ENCODE measurements around the gene C22orf23. TPM values are rescaled to one million over a fixed set of nuclear protein-coding genes. Genes with fewer than 3 reads are reported as not detected.
"Not testable (repeated sequence)": the region's sequence is repeated elsewhere in the genome, so short reads cannot be mapped to it uniquely, and the experiment has no call there.

C22orf23 gene
- total RNA-seq, 4 donors from 2014 or later: 0.56 TPM; not detected in 3

GRCh38 chr22:37982151-37982785 is 28.9 kb upstream of the C22orf23 start:
- TF ChIP-seq CTCF (IDR thresholded peaks at IDR 0.05): no peak
- ATAC-seq (ENCODE audit: low FRiP score) (no peak), DNase-seq (ENCODE audit: low spot score) (no peak)

- no peak for ATAC-seq (ENCODE audit: low FRiP score)
- no peak for TF ChIP-seq CTCF (IDR thresholded peaks at IDR 0.05)
Measured at GRCh38 chr22:37981282-37982011, 28.0 kb upstream of the C22orf23 start.

DNA sequence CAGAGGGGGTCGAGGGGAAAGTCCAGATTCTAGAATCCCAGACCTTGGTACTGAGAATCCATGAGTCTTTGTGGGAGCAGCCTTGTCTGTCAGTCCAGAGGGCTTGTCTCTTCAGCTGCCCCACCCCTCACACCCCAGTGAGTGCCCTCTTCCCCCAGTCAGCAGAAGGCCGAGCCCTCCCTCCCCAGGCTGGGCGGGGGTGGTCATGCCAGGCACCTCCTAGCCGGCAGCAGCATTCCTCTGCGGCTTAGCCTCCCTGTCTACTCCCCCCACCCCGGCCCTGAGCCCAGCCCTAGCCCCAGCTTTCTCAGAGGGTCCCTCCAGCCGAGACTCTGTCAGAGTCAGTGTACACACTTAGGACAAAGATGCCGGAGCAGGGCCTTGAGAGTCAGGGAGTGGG is 26.4 kb upstream of the C22orf23 start:
- no peak for TF ChIP-seq CTCF (IDR thresholded peaks at IDR 0.05)
- ATAC-seq (ENCODE audit: low FRiP score) (no peak), DNase-seq (ENCODE audit: low spot score) (no peak)

More at GRCh38 chr22:37981282-37982011, 28.0 kb upstream of the C22orf23 start:
- DNase-seq (ENCODE audit: low spot score): no peak

DNA sequence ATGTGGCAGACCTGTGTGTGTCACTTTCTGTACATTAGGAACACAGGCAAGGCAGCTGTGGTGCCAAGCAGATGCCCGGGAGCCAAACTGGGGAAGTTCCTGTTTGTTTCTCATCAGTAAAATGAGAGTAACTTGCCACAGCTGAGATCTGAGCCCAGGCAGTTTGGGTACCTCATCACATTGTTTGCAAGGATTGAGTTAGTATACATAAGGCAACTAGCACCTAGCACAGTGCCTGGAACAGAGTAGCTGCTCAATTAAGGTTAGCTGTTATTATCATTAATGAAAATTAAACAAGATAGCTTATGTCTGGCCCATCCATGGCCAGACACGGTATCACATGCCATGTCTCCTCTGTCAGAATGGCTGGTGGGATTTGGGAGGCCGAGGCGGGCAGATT is 23.1 kb upstream of the C22orf23 start:
- ATAC-seq (ENCODE audit: low FRiP score): no peak
- no peak for TF ChIP-seq CTCF (IDR thresholded peaks at IDR 0.05)
- no peak for DNase-seq (ENCODE audit: low spot score)

- not testable (repeated sequence) for DNase-seq (ENCODE audit: low spot score); ATAC-seq (ENCODE audit: low FRiP score)
Measured at GRCh38 chr22:37976022-37976421, 22.6 kb upstream of the C22orf23 start.

- TF ChIP-seq CTCF (IDR thresholded peaks at IDR 0.05): no peak
- no peak for DNase-seq (ENCODE audit: low spot score)
- no peak for ATAC-seq (ENCODE audit: low FRiP score)
Measured at GRCh38 chr22:37975153-37975552, 21.8 kb upstream of the C22orf23 start.

DNA sequence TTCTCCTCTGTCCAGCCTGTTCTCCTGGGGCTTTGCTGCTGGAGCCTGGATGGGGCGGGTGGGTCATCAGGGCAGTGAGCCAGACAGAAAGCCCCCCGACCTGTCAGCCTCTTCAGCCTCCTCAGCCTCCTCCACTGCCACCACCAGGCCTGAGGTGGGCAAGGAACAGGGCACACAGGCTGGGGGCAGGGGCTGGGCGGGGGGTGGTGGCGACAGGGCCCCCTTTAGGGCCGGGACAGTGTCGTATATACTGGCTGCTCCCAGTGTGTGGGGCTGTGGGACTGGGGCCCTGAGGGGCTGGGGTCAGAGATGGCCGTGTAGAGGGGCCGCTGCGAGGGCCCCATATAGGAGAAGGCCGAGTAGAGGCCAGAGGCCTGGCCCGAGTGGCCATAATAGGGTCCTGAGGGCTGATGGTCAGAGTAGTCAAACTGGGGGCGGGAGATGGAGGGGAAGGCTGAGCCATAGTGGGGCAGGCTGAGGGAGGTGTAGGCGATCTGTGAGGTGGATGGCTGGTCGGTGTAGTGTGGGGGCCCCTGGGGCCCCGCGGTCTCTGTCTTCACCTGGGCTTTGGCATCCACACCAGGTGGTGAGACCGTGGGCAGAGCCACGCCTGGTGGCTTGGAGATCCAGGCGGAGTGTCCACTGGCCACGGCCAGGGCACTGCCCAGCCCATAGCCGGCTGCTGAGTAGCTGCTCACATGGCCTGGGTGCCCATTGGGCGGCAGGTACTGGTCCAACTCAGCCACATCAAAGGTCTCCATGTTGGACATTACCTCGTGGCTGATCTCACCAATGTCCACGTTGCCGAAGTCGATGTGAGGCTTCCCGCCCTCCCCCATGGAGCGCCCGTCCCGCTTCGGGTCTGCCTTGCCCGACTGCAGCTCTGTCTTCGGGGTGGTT is 20.1 kb upstream of the C22orf23 start:
- TF ChIP-seq CTCF (IDR thresholded peaks at IDR 0.05): no peak
- ATAC-seq (ENCODE audit: low FRiP score): no peak
- no peak for DNase-seq (ENCODE audit: low spot score)
